H1 (cell line): ENCODE results near the gene RFNG. TPM values are rescaled to one million over a fixed set of nuclear protein-coding genes. Genes with fewer than 3 reads are reported as not detected.

Source experiments
- EGR1 ChIP-seq: IDR thresholded peaks from 2 replicates; pipeline ENCODE4 v1.6.1; 2011; ENCODE audit warnings: low read depth, low read length, borderline replicate concordance
- EP300 ChIP-seq, 2 experiments: IDR thresholded peaks; 1 replicate in 1 of 2; 2 replicates in 1 of 2; pipeline ENCODE4 v1.6.1; 2011 to 2012; ENCODE audit warnings: low read depth in 2 of 2, low read length in 2 of 2, mild to moderate bottlenecking in 2 of 2, borderline replicate concordance in 1 of 2, inconsistent platforms in 1 of 2, moderate library complexity in 1 of 2
- KDM5A ChIP-seq: fragments of 200-600 bp; IDR thresholded peaks from 2 replicates; pipeline ENCODE4 v1.7.1; 2012; ENCODE audit warnings: mild to moderate bottlenecking, low read length, inconsistent platforms, mixed read lengths
- MAFK ChIP-seq: IDR thresholded peaks from 2 replicates; pipeline ENCODE4 v1.6.1; 2012; ENCODE audit warnings: low read depth, mild to moderate bottlenecking, improper control_type of control experiment, low read length
- TCF12 ChIP-seq: IDR thresholded peaks from 2 replicates; pipeline ENCODE4 v1.6.1; 2011; ENCODE audit warnings: low read depth, mild to moderate bottlenecking, low read length
- polyA plus RNA-seq, 7 experiments: library from polyadenylated mRNA; depleted of rRNA in 3 of 7; stranded (reverse) in 5 of 7; unstranded in 2 of 7; fragments of >200 nt in 5 of 7; fragments of 200-250 nt in 2 of 7; gene quantifications; 1 replicate in 5 of 7; 2 replicates in 1 of 7; 4 replicates in 1 of 7; pipeline versions ENCODE4 v1.2.1 to v1.2.3, GENCODE V29; 2011 to 2013; ENCODE audit warnings: missing spikeins in 2 of 7, mixed read lengths in 2 of 7
- total RNA-seq: library from RNA; stranded (reverse); fragmentation: NEBNext Ultra II Directional; extraction: Animal tissue kit (Norgen Biotek cat#: 25700); gene quantifications from 2 replicates; pipeline ENCODE4 v1.2.1, GENCODE V29; 2021
- TF ChIP-seq, protein P1 (sequence below), 3 experiments: IDR thresholded peaks; 1 replicate in 2 of 3; 2 replicates in 1 of 3; pipeline versions ENCODE4 v1.5.1 to v1.6.1; 2011; ENCODE audit warnings: low read length in 3 of 3, mild to moderate bottlenecking in 3 of 3, inconsistent platforms in 2 of 3, low read depth in 1 of 3, moderate library complexity in 1 of 3; ENCODE audit not compliant: insufficient read depth in 1 of 3; ENCODE audit errors: control extremely low read depth in 1 of 3

RFNG gene
- total and polyA plus RNA-seq, 2 of the 8 experiments (the other 6 are each of a cell fraction or from before 2014, with no cell fraction given), result 26.7 to 28.4 TPM

DNA sequence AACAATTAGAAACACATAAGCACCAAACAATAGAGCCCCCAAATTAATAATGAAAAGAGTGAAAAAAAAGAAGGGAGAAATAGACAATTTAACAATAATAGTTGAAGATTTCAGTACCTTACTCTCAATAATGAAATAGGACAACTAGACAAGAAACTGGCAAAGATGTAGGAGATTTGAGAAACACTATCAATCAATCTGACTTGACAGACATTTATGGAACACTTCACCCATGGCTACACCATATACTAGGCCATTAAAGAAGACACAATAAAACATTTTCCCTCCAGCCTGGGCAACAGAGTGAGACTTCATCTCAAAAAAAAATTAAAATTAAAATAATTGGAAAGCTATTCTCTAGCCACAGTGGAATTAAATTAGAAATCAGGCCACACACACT is 19.0 kb upstream of the RFNG start (continued):
- TF ChIP-seq MAFK (no peak), EP300 (IDR thresholded peaks at IDR 0.05; ENCODE audit: borderline replicate concordance in 1 of 2, low read depth in 2 of 2, low read length in 2 of 2) (no peak), KDM5A (no peak), TCF12 (no peak), EGR1 (no peak)
- TF ChIP-seq, protein P1, sequence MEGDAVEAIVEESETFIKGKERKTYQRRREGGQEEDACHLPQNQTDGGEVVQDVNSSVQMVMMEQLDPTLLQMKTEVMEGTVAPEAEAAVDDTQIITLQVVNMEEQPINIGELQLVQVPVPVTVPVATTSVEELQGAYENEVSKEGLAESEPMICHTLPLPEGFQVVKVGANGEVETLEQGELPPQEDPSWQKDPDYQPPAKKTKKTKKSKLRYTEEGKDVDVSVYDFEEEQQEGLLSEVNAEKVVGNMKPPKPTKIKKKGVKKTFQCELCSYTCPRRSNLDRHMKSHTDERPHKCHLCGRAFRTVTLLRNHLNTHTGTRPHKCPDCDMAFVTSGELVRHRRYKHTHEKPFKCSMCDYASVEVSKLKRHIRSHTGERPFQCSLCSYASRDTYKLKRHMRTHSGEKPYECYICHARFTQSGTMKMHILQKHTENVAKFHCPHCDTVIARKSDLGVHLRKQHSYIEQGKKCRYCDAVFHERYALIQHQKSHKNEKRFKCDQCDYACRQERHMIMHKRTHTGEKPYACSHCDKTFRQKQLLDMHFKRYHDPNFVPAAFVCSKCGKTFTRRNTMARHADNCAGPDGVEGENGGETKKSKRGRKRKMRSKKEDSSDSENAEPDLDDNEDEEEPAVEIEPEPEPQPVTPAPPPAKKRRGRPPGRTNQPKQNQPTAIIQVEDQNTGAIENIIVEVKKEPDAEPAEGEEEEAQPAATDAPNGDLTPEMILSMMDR (IDR thresholded peaks at IDR 0.05; ENCODE audit: control extremely low read depth in 1 of 3, insufficient read depth in 1 of 3, low read depth in 1 of 3, low read length in 3 of 3), result no peak
